Panc1 (cell line): ENCODE results near the gene POU2AF2. TPM values are rescaled to one million over a fixed set of nuclear protein-coding genes. Genes with fewer than 3 reads are reported as not detected.

Experiments
- ATAC-seq: fragments of 200-7000 bp; cut with Tn5 transposase; 2 replicates; pipeline ENCODE4 v1.9.1; 2020; ENCODE audit warnings: mild to moderate bottlenecking, moderate library complexity
- BruUV-seq: library from RNA; stranded (reverse); fragments of 400-500 nt; replicated peaks from 2 replicates; lab custom pipeline; 2021; lab: Mats Ljungman, UMichigan
- CTCF ChIA-PET: fragments of 300-600 bp; sonication (Branson Sonifier 250); formaldehyde crosslinking; loops from one replicate; lab custom pipeline; 2022; ENCODE audit warnings: antibody characterized with exemption; lab: Charles Lee
- POLR2A ChIA-PET: fragments of 300-600 bp; sonication (Branson Sonifier 250); formaldehyde crosslinking; loops from one replicate; lab custom pipeline; 2022; ENCODE audit warnings: antibody characterized with exemption; lab: Charles Lee
- DNase-seq: peaks from one replicate; pipeline ENCODE4 v3.0.0-alpha.2; 2010; ENCODE audit warnings: low read depth, low spot score
- H3K27ac ChIP-seq: 2 replicates; pipeline ENCODE4 v1.5.1; 2011; ENCODE audit warnings: mild to moderate bottlenecking, low read length, inconsistent platforms
- H3K27me3 ChIP-seq: fragments of 200-500 bp; sonication (Bioruptor generic); 2 replicates; pipeline ENCODE4 v1.6.0; 2014; ENCODE audit warnings: low read length, inconsistent platforms; ENCODE audit not compliant: control insufficient read depth, insufficient read depth
- H3K36me3 ChIP-seq: fragments of 200-500 bp; sonication (Bioruptor generic); 2 replicates; pipeline ENCODE4 v1.5.1; 2014; ENCODE audit warnings: inconsistent platforms, mild to moderate bottlenecking, low read length, moderate library complexity; ENCODE audit not compliant: control insufficient read depth, insufficient read depth
- H3K4me1 ChIP-seq: 2 replicates; pipeline ENCODE4 v1.5.1; 2011; ENCODE audit warnings: inconsistent platforms, mild to moderate bottlenecking, low read length, moderate library complexity; ENCODE audit not compliant: control insufficient read depth, insufficient read depth
- H3K4me3 ChIP-seq, 2 experiments: 2 replicates each; pipeline ENCODE4 v1.5.1; 2011 to 2012; ENCODE audit warnings: low read depth in 2 of 2, low read length in 2 of 2, mild to moderate bottlenecking in 2 of 2, inconsistent platforms in 1 of 2, moderate library complexity in 1 of 2
- H3K9me3 ChIP-seq: fragments of 200-500 bp; sonication (Bioruptor generic); 2 replicates; pipeline ENCODE4 v1.5.1; 2014; ENCODE audit warnings: low read depth, mild to moderate bottlenecking, inconsistent platforms, low read length, moderate library complexity; ENCODE audit not compliant: control insufficient read depth, insufficient read depth
- POLR2AphosphoS5 ChIP-seq: IDR thresholded peaks from 2 replicates; pipeline ENCODE4 v1.6.1; 2012; ENCODE audit warnings: mild to moderate bottlenecking, low read depth, low read length, moderate library complexity
- SIN3A ChIP-seq: IDR thresholded peaks from 2 replicates; pipeline ENCODE4 v1.6.1; 2012; ENCODE audit warnings: low read depth, mild to moderate bottlenecking, low read length, moderate library complexity, borderline replicate concordance; ENCODE audit not compliant: insufficient read depth
- TCF7L2 ChIP-seq: IDR thresholded peaks from 2 replicates; pipeline ENCODE4 v1.6.1; 2011; ENCODE audit warnings: mild to moderate bottlenecking, low read depth, low read length, inconsistent platforms
- in situ Hi-C: cut with HindIII; loops from 2 replicates; pipeline ENCODE4 v1.10.0; 2016; ENCODE audit warnings: low sequenced_read_pairs, low pct_unique_long_range_greater_than_20kb
- intact Hi-C: fragments of 100-400 bp; cut with micrococcal nuclease; formaldehyde crosslinking; loops from one replicate; pipeline ENCODE4 v1.10.0; 2022; ENCODE audit not compliant: unreplicated experiment
- total RNA-seq: library from RNA; stranded (reverse); gene quantifications from one replicate; pipeline ENCODE4 v1.2.1, GENCODE V29; 2021; ENCODE audit not compliant: unreplicated experiment
- TF ChIP-seq, protein P1 (sequence below): fragments of 450-650 bp; IDR thresholded peaks from 2 replicates; pipeline ENCODE4 v1.5.1; 2017; ENCODE audit warnings: mild to moderate bottlenecking
- TF ChIP-seq, protein P2 (sequence below), 2 experiments: IDR thresholded peaks; 2 replicates each; pipeline ENCODE4 v1.6.1; 2011 to 2012; ENCODE audit warnings: low read depth in 2 of 2, control low read depth in 1 of 2, low read length in 1 of 2, mild to moderate bottlenecking in 1 of 2, moderate library complexity in 1 of 2; ENCODE audit not compliant: insufficient read depth in 1 of 2

Gene POU2AF2
- total RNA-seq, 1 experiment from 2014 or later = not detected

DNA sequence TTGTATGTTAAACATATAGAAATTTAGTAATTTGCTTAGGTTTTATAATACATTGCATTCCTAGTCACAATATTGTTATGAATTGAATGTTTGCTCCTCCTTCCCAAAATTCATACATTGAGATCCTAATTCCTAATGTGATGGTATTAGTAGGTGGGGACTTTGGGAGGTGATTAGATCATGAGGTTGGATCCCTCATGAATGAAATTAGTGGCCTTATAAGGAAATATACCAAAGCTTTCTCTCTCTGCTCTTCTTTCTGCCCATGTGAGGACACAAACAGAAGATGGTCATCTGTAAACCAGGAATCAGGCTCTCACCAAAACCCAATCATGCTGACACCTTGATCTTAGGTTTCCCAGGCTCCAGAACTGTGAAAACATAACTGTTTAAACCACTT is 41.3 kb upstream of the POU2AF2 start:
- ATAC-seq = no peak
- intact Hi-C loops = no loop called here
- in situ Hi-C loops = no loop called here
- CTCF ChIA-PET = no interaction called here
- Histone ChIP-seq H3K4me1 (no peaks in the 10 kb centered on the region), H3K9me3 (no peaks in the 10 kb centered on the region), H3K27me3 (no peaks in the 10 kb centered on the region), H3K4me3 (no peak overlapping the region), H3K36me3 (no peaks in the 10 kb centered on the region), H3K27ac (no peak overlapping the region)
- DNase-seq = no peak
- no TSS peak for BruUV-seq
- POLR2A ChIA-PET = no interaction called here
- TF ChIP-seq, protein P1, sequence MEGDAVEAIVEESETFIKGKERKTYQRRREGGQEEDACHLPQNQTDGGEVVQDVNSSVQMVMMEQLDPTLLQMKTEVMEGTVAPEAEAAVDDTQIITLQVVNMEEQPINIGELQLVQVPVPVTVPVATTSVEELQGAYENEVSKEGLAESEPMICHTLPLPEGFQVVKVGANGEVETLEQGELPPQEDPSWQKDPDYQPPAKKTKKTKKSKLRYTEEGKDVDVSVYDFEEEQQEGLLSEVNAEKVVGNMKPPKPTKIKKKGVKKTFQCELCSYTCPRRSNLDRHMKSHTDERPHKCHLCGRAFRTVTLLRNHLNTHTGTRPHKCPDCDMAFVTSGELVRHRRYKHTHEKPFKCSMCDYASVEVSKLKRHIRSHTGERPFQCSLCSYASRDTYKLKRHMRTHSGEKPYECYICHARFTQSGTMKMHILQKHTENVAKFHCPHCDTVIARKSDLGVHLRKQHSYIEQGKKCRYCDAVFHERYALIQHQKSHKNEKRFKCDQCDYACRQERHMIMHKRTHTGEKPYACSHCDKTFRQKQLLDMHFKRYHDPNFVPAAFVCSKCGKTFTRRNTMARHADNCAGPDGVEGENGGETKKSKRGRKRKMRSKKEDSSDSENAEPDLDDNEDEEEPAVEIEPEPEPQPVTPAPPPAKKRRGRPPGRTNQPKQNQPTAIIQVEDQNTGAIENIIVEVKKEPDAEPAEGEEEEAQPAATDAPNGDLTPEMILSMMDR = no peak
- TF ChIP-seq SIN3A = no peak
- TF ChIP-seq, protein P2, sequence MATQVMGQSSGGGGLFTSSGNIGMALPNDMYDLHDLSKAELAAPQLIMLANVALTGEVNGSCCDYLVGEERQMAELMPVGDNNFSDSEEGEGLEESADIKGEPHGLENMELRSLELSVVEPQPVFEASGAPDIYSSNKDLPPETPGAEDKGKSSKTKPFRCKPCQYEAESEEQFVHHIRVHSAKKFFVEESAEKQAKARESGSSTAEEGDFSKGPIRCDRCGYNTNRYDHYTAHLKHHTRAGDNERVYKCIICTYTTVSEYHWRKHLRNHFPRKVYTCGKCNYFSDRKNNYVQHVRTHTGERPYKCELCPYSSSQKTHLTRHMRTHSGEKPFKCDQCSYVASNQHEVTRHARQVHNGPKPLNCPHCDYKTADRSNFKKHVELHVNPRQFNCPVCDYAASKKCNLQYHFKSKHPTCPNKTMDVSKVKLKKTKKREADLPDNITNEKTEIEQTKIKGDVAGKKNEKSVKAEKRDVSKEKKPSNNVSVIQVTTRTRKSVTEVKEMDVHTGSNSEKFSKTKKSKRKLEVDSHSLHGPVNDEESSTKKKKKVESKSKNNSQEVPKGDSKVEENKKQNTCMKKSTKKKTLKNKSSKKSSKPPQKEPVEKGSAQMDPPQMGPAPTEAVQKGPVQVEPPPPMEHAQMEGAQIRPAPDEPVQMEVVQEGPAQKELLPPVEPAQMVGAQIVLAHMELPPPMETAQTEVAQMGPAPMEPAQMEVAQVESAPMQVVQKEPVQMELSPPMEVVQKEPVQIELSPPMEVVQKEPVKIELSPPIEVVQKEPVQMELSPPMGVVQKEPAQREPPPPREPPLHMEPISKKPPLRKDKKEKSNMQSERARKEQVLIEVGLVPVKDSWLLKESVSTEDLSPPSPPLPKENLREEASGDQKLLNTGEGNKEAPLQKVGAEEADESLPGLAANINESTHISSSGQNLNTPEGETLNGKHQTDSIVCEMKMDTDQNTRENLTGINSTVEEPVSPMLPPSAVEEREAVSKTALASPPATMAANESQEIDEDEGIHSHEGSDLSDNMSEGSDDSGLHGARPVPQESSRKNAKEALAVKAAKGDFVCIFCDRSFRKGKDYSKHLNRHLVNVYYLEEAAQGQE (IDR thresholded peaks at IDR 0.05; ENCODE audit: insufficient read depth in 1 of 2, low read depth in 2 of 2, low read length in 1 of 2) = no peak
- TF ChIP-seq TCF7L2 = no peak
- TF ChIP-seq POLR2AphosphoS5 = no peak

DNA sequence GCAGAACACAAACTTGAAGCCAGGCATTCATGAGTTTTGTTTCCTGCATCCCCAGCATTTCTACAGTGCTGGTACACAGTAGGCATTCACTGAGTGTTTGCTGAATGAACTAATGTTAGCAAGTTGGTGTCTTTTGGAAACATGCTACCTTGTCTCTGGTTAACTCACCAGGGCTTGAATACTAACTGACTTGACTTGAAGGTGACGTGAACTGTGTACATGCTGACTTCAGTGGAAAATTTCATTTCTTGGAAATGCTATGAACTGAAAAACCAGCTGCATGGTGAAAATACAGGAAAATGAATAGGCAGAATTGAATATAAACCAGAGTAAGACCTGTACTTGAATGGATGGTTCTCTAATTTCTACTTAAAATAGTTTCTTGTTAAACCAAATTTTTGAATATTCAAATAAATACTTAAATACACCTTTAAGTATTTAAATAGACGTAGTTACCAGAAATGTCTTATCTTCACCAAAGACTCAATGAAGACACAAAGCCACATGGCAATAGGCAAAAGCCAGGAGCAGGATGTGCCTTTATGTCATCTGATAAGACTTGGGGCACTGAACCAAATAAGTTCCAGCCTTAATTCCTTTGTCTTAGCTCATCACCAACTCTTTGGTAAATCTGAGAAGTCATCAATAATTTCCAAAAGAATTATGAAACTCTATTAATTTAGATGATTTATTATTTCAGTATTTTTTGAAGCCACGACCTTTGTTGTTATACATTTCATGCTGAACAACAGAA is 39.7 kb upstream of the POU2AF2 start:
- no peak for DNase-seq
- no peak for ATAC-seq
- ChIA-PET CTCF (no interaction called here), POLR2A (no interaction called here)
- no TSS peak for BruUV-seq
- H3K27me3 ChIP-seq = no peaks in the 10 kb centered on the region; the same call in 1 of the 2 replicates
- no peaks in the 10 kb centered on the region for H3K36me3 ChIP-seq
- H3K4me1 ChIP-seq = no peaks in the 10 kb centered on the region
- H3K9me3 ChIP-seq = no peaks in the 10 kb centered on the region
- TF ChIP-seq, protein P1 = no peak
- TF ChIP-seq TCF7L2 (no peak), POLR2AphosphoS5 (no peak), SIN3A (no peak)
- TF ChIP-seq, protein P2 (IDR thresholded peaks at IDR 0.05; ENCODE audit: insufficient read depth in 1 of 2, low read depth in 2 of 2, low read length in 1 of 2) = no peak
- in situ Hi-C loops = no loop called here
- no peak overlapping the region for H3K4me3 ChIP-seq
- intact Hi-C loops = no loop called here
- no peak overlapping the region for H3K27ac ChIP-seq
